COR-L47 (cell line): ENCODE measurements around the gene PARD3.

Experiments
- DNase-seq: peaks from one replicate; lab custom pipeline; 2025; lab: John Stamatoyannopoulos, UW

PARD3 gene

DNA sequence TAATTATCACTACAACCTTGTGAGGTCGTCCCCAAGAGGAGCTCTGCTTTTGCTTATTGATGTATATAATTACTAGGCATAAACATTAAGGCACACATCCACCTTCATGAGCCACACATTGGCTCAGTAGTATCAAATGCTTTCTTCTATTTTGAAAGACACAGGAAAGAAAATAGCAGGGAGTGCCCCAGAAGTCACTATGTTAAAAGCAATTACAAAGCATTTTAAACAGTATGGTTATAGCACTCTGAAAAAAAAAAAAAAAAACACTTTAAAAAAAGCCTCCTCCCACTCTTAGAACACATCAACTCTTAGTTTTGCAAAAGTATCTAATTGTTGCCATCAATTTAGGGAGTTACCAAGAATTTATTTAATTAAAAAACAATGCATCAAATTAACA, 474.2 kb downstream of the PARD3 start:
- no peak for DNase-seq

DNA sequence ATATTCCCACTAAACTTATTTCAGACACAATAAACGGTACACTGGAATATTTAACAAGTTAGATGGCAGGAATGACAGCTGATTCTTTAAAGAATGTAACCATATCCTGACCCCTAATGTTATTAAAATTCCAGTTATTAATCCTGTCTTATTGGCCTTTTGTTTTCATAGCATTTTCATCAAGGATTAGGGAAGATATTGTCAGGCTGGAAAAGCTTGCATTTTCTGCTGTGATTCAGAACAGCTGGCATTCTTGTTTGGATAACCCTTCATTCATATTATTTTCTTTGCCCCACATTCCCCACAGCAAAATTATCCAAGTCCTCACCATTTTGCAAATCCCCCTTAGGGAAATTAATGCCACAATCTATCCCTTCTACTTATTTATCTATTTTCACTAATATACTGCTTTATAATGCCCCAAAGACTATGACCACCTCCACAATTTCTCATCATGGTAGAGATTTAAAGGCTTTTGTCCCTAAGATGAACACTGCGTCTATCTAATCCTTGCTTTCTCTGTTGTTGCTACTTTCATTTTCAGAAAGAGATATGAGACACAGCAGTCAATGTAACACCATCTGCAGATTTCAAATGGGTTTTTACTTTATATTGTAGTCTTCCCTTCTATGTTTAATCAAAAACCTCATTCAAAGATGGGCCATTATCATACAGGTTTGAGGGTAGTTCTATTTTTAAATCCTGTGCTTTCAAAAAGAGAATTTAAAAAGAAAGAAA, 475.1 kb downstream of the PARD3 start:
- DNase-seq = no peak

DNA sequence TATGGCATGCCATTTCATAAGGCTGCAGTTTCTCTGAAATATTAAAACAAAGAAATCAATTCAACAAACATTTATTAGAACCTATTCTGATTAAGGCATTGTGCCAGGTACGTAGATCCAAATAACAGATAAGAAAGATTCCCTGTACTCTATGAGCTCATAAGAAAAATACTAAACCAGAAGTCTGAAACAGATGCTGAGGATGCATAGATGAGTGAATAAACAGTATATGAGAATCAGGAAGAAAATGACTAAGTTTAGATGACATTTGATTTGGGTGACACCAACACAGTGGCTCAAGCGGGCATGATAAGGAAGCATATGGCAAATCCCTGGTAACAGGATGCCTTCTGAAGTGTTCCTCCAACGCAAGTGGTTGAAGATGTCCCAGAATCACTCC, 477.2 kb downstream of the PARD3 start:
- no peak for DNase-seq

DNA sequence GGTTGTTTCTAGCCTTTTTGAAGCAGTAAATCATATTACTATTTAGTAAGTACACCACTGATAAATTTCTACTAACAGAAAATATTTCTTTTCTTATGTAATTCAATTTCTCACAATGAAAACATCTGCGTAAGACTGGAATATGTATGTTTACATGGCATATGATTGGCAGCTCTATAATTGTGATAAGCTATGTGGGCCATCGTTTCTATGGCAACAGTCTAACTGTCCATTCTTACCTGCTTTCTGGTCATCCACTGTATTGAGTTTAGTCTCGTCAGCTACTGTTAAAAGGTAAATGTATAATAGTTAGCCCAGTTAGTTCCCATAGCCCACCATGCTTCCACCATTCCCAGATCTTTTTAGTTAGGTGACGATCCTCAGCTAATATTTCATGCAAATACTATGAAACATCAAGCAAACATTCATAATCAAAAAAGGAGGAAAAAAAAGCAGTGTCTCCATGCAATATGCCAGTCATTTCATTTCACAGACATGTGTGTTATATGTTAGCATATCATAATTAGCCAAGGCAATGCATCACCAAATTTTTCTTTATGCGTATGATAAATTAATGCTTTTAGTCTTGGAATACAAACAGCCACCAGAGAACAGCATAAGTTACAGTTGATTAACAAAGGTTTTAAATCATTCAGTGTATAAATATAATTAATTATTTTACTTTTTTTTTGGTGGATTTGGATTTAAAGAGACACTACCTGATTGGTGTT, 479.0 kb downstream of the PARD3 start:
- DNase-seq = no peak

DNA sequence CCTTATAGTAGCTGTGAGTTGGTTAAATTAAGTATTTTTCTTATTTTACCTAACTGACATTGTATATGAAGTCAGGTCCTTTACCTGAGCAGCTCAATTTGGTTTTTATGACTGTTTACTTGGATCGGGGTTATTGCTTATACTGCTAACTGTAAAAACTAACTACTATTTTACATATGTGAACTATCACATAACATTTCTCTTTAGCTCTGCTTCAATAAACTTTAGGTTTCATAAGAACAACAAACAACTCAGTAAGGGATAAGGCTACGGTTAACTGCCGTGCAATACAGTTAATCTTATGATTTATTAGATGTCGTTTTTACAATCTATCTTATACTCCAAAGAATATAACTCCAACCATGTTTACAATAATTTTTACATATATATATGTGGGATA, 480.2 kb downstream of the PARD3 start:
- DNase-seq = no peak

DNA sequence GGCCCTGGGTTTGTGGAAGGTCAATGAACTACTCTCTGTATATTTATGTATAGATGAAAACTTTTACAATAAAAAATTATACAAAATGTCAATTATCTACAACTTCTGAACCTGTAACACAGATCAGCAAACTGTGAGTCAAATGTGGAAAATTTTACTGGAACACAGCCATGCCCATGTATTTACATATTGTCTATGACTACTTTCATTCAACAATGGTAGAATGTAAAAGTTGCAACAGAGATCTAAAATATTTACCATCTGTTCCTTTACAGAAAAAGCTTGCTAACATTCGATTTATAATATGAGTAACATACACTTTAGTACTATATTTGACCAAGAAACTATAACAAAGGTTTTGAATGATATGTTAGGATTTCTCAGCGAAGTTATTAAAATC, 481.6 kb downstream of the PARD3 start:
- DNase-seq = no peak

DNA sequence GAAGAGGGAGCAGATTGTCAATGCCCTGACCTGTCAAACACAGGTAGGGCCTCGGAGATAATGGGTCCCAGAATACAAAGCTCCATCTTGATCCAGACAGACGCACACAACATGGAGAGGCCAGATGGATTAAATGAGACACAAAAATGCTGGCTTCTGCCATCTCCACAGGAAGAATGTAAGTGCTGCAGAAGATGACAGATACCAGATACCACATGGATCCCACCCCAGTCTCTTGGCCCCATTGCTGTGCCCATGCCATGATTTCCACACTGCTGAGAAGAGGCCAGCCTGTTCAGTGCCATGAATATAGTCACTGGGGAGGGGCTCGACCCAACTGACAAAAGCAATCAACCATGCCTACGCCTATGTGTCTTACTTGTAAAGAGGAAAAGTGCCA, 487.9 kb downstream of the PARD3 start:
- no peak for DNase-seq

DNA sequence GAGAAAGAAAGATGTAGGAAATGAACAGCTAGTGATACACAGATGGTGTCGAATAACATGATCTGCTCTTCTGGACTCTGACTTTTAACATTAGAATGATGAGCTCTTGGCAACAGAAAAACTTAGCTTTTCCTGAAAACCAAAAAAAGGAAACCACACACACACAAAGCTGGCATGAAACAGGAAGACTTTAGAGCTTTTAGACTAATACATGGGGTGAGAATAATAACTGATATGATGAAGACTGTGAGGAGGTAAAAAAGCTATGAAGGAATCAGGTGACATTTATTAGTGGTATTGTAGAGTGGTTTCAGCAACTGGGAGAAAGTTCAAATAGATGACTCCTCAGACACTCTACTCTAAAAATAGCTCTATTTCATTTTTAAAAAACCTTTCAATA, 491.9 kb downstream of the PARD3 start:
- no peak for DNase-seq

DNA sequence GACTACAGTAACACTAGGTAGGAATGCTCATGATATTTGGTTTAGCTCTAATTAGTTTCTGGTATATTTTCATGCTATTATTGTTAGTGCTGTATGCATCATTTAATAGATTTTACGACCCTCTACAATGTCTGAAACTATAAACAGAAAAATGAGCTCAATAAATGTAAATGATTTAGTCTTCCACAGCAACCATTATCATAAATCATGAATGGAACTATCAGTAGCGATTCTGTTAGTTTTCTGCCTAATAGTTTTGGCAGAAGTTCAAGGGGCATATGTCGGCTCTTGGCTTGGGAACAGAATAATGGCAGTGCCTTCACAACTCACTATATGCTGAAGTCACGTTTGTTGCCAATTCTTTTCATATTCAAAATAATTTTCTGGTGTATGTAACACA, 494.8 kb downstream of the PARD3 start:
- no peak for DNase-seq

DNA sequence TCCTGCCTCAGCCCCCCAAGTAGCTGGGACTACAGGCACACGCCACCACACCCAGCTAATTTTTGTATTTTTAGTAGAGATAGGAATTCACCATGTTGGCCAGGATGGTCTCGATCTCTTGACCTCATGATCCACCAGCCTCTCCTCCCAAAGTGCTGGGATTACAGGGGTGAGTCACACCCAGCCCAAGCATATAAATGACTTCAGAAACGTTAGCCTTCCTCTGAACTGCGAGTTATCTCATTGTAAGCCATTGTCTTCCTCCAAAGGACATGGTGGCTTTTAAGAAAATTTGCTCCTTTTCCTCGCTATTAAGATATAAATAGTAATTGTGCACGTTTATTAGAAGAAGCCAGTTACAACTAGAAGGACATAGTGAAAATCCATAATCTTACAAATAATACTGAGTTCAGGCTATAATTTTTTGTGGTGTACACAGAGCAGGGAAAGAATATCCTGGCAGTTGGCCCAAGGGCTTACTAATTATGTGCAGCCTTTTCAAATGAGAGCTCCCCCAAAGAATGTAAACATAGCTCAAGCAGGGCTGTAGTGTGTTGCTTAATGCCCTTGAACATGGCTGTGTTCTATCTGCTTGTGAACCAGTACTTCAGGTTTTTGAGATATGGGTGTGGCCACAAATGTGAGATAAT, 495.8 kb downstream of the PARD3 start:
- peak; percentile 84 for DNase-seq

DNA sequence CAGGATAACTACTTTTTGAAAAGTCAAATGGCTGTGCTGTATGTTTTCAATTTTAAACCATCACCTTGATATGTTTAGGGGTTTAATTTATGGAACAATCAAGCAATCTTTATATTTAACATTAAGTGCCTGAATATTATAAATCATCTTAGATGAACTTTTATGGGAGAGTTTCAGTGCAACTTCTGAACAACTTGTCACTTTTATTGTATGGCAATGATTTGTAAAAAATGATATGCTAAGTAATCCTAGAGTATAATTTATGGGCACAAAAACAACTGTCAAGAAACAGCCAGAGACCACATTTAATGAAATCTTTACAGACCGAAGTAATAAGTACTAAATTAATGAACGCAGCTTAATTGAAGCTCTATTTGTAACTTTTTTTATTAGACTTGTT, 498.9 kb downstream of the PARD3 start:
- no peak for DNase-seq

DNA sequence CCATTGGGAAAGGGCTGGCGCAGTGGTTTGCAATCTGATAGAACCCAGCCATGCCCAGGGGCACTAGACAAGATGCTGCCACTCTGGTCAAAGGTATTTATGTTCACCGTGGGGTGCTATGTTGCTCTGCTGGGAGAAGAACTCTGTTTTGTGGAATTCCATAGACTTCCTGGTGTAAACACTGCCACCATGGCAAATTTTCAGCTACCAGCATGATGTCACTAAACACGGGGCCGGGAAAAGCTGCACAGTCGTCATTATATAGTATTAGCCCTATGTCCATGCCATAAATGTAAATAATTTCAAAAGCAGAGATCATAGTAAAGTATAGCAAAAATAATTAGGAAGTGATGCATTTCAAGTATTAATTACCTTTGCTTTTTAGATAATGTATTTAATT, 500.6 kb downstream of the PARD3 start:
- no peak for DNase-seq

DNA sequence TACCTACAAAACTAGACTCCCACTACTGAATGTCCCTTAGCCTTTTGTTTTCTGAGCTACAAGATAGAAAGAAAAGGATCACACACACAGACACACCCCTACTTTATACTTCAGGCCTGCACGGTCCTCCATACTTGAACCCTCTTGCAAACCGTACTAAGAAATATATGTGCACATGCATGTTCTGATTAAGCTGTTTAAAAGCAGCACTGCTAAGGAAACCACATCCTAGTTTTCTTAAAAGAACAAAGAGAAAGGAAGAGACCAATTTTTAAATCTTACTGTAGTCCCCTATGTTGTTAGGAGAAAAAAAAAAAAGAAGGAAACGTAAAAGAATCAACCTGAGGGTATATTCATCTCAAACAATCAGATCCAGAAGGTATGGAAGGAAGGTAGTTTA, 501.2 kb downstream of the PARD3 start:
- no peak for DNase-seq

DNA sequence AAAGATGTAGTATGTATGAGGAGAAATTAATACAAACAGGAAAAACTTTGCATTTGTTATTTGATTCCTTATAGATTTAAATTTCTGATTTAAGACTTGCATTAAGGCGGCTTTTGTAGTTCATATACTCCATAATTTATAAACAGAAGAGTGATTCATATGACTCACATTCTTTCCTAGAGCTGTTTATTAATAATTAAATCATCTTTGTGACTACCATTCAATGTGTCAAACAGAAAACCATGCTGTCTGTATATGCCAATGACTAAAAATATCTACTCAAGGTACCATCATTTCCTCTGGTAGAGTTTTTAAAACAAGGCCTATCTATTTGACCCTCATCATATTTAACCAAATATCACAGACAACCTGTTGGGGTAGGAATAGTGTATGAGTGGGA, 501.7 kb downstream of the PARD3 start:
- DNase-seq = no peak

DNA sequence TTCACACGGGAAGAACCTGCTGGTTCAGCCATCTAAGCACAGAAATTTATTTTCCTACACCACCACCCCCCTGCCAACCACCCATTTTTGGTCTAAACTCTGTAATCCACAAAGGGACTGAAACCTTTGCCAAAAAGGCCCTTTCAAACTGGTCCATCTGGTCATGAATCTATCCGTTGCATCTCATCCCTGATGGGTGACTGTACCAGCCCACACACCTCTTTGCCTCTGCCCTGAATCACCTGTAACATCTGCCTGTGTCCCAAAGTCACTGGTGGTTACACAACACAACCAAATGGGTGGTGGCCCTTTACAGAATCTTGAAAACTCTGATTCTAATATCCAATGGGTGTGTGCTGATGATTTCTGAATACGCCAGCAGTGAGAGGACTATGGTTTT, 503.4 kb downstream of the PARD3 start:
- DNase-seq = no peak

DNA sequence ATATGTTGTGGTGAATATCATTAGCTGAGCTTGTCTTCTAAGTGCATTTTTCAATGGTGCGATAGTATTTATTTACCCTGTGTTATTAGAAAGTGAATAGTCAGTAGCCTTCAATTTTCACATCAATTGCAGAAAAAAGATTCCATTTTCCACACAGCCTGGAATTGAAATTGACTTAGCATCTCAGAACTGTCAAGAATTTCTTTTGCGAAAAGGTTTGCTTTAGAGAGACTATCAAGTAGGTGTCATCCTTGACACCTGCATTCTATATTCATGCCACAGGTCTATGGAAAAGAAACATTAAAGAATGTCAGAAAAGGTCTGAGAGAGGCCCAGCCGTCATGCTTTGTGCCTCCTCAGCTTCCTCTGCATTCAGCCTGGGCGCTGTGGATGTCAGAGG, 504.9 kb downstream of the PARD3 start:
- DNase-seq = no peak

DNA sequence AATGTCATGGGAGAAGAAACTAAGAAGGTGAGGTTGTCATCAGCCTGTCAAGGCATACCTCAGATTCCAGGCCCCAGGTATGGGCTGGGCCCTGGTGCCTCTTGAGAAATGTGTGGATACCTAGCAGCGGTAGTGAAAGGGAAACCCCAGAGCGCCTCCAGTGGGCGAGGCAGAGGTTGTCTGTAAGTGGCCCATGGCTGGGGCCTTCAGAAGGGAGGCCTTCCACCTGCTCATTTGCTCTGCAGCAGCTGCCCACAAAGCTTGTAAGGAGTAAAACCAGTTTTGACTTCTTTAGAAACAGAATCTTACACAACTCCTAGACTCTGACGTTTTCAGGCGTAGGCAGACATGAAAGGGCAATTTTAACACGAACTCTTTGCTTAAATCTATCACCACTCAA, 509.9 kb downstream of the PARD3 start:
- DNase-seq = no peak

DNA sequence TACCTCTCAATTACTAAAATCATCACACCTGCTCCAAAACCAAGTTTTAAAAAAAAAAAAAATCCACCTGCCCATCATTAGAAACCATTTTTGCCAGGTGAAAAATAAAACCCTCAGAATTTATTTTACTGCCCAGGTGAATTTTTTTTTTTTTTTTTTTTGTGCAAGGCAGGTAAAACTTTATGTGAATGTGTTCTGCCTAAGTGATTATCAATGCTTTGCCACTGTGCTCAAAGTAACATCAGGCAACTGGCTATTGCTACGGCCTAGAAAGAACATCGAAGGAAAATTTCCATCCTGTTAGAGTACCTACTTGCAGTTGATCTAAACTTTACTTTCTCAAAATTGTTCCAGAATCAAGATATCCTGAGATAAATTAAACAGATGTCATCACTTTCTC, 512.1 kb downstream of the PARD3 start:
- DNase-seq = no peak

DNA sequence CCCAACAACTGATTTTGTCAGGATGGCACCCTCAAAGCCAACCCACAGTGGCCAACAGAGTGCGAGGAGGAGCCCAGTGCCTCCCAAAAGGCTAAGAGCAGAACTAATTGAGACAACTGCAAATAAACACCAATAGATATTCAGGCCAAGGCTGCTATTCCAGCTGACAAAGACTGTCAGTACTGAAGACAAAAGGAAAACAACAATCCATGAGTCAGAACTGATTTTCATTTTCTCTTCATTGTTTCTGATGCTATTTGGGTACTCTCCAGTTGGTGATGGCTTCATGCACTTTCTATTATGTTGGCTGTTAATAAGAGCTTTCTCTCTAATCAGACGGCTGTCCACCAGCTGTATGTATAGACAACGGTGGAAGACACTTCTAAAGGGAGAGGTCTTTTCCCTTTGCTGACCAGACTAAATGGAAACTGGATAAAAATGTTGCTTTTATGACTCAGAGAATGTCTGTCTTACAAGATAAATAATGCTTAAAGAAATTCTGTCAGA, 515.9 kb downstream of the PARD3 start:
- DNase-seq = peak; percentile 24

DNA sequence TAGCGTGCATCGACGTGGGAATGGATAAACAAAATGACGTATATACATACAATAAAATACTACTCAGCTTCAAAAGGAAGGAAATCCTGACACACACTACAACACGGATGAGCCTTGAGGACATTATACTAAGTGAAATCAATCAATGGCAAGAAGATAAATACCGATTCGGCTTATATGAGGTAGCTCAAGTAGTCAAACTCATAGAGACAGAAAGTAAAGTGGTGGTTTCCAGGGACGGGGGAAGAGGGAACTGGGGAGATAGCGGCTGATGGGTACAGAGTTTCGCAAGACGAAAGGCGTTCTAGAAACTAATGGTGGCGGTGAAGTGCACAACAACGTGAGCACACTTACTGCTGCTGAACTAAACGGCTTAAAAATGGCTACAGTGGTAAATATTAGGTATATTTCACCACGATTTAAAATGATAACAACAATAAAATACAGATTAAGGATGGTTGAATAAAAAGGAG, 516.7 kb downstream of the PARD3 start:
- no peak for DNase-seq

DNA sequence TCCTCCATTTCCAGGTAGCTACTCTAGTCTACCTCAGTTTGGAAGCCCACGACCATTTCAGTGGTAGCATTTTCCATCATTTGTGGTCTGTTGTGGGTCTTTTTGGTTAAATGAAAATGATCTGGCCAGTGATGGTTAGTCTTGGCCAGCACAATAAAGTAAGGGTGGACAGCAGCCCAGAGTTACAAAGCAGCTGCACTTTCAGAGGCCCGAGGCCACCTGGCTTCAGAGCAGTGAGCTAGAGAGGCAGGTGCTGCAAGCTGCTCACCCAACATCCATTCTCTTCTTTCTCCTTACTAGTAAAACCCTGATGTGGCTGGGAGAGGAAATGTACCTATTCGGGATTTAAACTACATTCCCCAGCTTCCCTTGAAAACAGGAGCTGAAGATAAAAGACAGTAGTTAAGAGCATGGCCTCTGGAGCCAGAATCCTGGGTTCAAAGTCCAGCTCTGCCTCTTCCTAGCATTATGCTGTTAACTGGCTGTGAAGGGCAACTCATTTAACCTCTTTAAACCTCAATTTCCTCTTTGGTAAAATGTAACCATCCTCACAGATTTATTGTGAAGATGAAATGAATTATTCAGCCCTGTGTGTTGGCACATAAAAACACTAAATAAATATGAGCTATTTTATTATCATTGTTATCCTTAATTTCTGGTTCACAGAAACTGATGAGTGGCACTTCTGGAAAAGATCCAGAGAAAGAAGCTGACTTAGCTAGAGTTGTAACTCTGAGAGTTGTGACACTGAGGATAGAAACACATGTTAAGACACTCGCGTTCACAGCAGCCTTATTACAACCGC, 517.4 kb downstream of the PARD3 start:
- DNase-seq = no peak

DNA sequence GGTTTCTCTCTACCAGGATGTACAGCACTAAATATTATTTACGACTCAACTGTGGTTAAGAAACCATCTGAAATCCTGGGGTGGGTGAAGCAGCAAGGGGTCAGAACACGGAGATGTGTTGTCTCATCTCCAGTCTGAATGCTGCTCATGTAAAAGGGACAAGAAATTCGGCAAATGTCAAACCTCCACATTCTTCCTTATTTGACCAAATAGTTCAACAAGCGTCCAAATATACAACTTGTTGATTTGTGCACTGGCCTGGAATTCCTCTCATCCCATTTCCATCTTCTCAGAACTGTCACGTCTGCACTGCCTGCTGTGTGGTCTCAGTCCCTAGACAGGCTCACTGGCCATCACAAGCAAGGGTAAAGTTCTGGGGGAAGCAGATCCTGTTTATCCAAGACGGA, 520.0 kb downstream of the PARD3 start:
- DNase-seq = no peak
